Measurements from ENCODE around the gene SLCO2A1. TPM values are rescaled to one million over a fixed set of nuclear protein-coding genes. Genes with fewer than 3 reads are reported as not detected.

Gene SLCO2A1
- total RNA-seq, 1 donor from 2014 or later = 3.8 TPM

DNA sequence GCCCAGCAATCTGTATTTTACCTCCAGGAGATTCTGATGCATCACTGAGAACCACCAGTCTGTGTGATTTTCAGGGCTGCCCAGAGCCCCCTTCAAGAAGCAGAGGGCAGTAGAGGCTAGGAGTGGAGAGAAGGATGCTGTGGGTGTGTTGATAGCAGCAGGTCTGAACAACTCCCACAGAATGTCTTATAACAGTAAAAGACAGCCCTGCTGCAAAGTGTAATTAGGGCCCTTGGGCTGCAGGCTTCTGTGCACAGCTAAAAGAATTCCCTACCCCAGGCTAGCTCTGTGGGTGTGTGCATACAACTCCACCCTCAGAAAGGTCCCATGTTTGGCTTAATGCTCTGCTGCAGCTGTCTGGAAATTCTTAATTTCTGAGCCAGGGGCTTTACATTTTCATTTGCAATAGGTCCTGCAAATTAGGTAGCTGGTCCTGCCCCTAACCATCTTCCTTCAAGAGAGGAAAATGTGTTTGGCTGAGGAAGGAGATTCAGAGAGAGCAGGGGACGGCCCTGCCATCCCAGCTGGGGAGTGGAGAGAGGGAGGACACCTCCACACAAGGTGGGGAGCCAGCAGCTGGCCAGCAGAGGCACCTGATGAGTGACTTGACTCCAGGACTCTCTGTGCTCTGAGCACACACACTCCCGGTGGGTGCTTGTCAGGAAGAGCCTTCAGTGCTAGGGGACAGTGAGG is 90.8 kb downstream of the SLCO2A1 start:
- H3K4me3 Mint-ChIP-seq (ENCODE audit: unreplicated experiment) = no peak overlapping the region
- no peaks in the 10 kb centered on the region for H3K9me3 Mint-ChIP-seq (ENCODE audit: unreplicated experiment)
- peaks cover 3% of the 10 kb centered on the region for H3K4me1 Mint-ChIP-seq (ENCODE audit: unreplicated experiment)
- TF ChIP-seq CTCF (IDR thresholded peaks at IDR 0.05; ENCODE audit: unreplicated experiment) = no peak
- DNase-seq (ENCODE audit: low spot score) = no peak
- no peaks in the 10 kb centered on the region for H3K27me3 Mint-ChIP-seq (ENCODE audit: unreplicated experiment)
- no peaks in the 10 kb centered on the region for H3K36me3 Mint-ChIP-seq (ENCODE audit: low read depth, unreplicated experiment)
- no peak overlapping the region for H3K27ac Mint-ChIP-seq (ENCODE audit: unreplicated experiment)

DNA sequence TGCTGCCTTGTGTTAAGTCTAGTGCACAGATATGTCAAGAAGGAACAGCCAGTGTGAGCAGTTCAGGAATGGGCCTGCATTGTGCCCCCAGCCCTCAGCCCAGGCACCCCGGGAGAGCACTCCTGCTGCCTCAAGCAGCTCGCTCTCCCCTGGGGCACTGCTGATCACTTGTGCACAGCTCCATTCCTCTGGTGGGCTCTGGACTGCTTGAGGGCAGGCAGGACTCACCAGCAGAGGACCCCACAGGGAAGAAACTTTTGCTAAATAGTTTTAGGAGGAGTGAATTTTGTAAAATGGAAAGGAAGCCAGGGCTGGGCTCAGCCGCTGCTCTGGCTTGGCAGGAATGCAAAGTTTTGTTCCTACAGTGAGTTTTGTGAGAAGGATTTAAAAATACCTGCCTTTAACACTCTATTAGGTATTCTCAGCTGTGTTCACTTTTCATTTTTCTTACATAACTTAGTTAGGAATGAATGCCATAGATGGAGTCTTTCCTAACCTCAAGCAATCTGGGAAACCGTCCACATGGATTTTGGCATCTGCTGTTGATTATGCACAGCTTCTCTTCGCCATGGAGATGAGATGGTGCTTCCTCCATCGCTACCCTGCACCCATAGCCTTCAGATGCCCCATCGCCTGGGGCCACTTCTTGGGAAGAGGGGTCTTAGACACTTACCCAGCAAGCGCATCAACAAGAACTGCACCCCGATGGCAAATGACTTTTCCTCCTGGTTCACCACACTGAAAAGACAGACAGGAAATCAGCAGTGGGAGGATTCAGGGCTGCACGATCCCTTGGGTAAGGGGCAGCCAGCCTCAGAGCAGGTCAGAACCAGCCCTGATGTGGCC is 91.7 kb downstream of the SLCO2A1 start:
- H3K27me3 Mint-ChIP-seq (ENCODE audit: unreplicated experiment) = no peaks in the 10 kb centered on the region
- H3K4me1 Mint-ChIP-seq (ENCODE audit: unreplicated experiment) = peaks cover 3% of the 10 kb centered on the region
- no peak overlapping the region for H3K4me3 Mint-ChIP-seq (ENCODE audit: unreplicated experiment)
- TF ChIP-seq CTCF (IDR thresholded peaks at IDR 0.05; ENCODE audit: unreplicated experiment) = no peak
- DNase-seq (ENCODE audit: low spot score) = no peak
- H3K27ac Mint-ChIP-seq (ENCODE audit: unreplicated experiment) = no peak overlapping the region
- H3K36me3 Mint-ChIP-seq (ENCODE audit: low read depth, unreplicated experiment) = no peaks in the 10 kb centered on the region
- H3K9me3 Mint-ChIP-seq (ENCODE audit: unreplicated experiment) = no peaks in the 10 kb centered on the region

DNA sequence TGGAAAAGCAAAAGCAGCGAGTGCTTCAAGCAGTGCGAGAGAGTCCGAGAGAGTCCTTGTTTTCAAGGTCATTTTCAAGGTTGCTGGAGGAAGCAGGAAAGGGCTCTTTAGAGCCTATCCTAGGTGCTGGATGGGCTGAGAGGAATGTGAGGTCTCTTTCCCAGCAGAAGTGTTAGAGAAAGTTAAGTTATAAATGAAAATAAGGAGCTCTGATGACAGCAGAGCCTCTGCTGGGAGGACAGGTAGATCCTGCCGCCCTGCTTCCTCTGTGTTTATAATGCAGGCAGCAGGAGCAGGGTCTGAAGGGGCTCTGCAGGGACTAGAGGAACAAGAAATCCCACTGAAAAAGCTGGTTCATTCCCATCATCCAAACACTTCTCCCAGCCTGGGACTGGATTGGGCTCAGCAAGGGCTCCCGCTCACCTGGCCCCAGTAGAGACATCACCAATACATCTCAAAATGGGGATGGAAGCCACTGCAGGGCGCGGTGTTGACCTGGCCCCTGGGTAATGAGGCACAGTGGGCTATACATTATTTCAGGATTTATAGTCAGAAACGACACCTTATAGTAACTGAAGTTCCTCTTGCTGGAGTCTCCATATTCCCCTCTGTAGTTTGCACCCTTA is 92.6 kb downstream of the SLCO2A1 start:
- no peaks in the 10 kb centered on the region for H3K36me3 Mint-ChIP-seq (ENCODE audit: low read depth, unreplicated experiment)
- DNase-seq (ENCODE audit: low spot score) = no peak
- H3K4me1 Mint-ChIP-seq (ENCODE audit: unreplicated experiment) = peaks cover 3% of the 10 kb centered on the region
- no peaks in the 10 kb centered on the region for H3K9me3 Mint-ChIP-seq (ENCODE audit: unreplicated experiment)
- no peak for TF ChIP-seq CTCF (IDR thresholded peaks at IDR 0.05; ENCODE audit: unreplicated experiment)
- H3K27ac Mint-ChIP-seq (ENCODE audit: unreplicated experiment) = no peak overlapping the region
- H3K4me3 Mint-ChIP-seq (ENCODE audit: unreplicated experiment) = no peak overlapping the region
- no peaks in the 10 kb centered on the region for H3K27me3 Mint-ChIP-seq (ENCODE audit: unreplicated experiment)

DNA sequence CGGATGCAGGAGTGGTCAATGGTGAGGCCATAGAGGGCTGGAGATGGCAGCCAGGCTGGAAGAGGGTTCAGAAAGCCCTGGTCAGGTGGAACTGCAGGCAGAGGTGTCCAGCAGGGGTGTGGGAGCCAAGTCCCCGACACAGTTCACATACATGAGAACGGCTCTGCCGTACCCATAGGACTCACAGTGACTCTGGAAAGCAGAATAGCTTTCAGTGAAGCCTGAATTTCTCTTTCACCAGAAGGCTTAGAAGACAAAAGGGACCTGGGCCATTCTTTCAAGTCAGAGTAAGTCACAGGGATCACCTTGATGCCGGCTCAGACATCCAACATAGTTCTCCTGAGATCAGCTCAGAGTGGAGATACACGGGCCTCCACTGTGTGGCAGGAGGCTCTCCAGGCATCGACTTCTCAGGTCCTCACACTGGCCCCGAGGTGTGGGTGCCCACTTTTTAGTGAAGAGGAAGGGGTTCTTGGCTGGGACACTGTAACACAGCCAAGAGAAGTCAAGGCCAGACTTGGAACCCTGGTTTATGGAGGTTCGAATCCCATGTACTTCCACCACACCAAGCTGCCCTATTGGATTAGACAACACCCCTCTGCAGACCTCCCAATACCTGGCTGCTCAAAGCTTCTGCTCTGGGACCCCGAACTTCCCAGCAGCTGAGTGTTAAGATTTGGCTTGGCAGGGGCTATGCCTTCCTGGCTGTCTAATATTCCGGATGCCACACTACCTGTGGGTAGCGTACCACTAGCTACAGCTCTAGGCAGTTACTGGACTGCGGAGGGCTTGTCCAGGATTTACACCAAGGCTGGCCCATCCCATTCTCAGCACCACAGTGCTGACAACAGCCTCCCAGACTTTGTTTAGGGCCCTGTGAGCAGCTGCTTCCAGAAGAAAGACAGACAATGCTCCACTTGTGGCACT is 93.6 kb downstream of the SLCO2A1 start:
- H3K4me3 Mint-ChIP-seq (ENCODE audit: unreplicated experiment) = no peak overlapping the region
- no peaks in the 10 kb centered on the region for H3K27me3 Mint-ChIP-seq (ENCODE audit: unreplicated experiment)
- no peak overlapping the region for H3K27ac Mint-ChIP-seq (ENCODE audit: unreplicated experiment)
- H3K9me3 Mint-ChIP-seq (ENCODE audit: unreplicated experiment) = no peaks in the 10 kb centered on the region
- H3K36me3 Mint-ChIP-seq (ENCODE audit: low read depth, unreplicated experiment) = no peaks in the 10 kb centered on the region
- TF ChIP-seq CTCF (IDR thresholded peaks at IDR 0.05; ENCODE audit: unreplicated experiment) = no peak
- no peak for DNase-seq (ENCODE audit: low spot score)
- H3K4me1 Mint-ChIP-seq (ENCODE audit: unreplicated experiment) = peaks cover 3% of the 10 kb centered on the region

All from endothelial cell (in vitro differentiated cells).